ENCODE data around the gene SLC35F1.

Gene SLC35F1

DNA sequence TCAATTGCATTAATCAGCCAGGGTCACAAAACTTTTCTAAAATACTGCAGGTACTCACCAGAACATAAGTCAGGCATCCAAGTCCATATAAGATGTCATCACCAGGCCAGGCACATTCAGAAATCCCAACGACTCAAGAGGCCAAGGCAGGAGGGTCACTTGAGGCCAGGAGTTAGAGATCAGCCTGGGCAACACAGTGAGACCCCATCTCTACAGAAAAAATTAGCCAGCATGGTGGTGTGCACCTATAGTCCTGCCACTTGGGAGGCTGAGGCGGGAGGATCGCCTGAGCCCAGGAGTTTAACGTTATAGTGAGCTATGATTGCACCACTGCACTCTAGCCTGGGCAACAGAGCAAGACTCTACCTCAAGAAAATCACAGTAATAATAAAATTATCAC lies 362.6 kb downstream of the SLC35F1 start:
- Histone ChIP-seq H2AFZ (ENCODE audit: low read length) (no peak overlapping the region), H3K9ac (ENCODE audit: low read depth, low read length, poor library complexity) (no peak overlapping the region), H2BK5ac (ENCODE audit: low read length) (no peak overlapping the region), H3K36me3 (replicated peaks in 1 of 2; ENCODE audit: control insufficient read depth in 2 of 2, insufficient read depth in 2 of 2, low read length in 2 of 2) (peaks cover 0 to 22% of the 10 kb centered on the region in 2 donors), H3K4ac (ENCODE audit: low read length) (no peak overlapping the region), H2AK5ac (ENCODE audit: low read depth, low read length) (no peak overlapping the region), H3K23ac (ENCODE audit: low read depth, low read length, poor library complexity) (no peak overlapping the region), H2BK15ac (ENCODE audit: low read length) (no peak overlapping the region), H3K4me2 (ENCODE audit: insufficient read depth, low read length, poor library complexity, severe bottlenecking) (no peak overlapping the region), H3K14ac (ENCODE audit: low read length) (no peak overlapping the region), H3K79me1 (ENCODE audit: low read depth, low read length) (no peaks in the 10 kb centered on the region), H3K4me3 (ENCODE audit: low read length in 2 of 2) (peak overlapping the region in 1 of 2 donors; percentile 28), H3K27ac (replicated peaks; ENCODE audit: low read length) (no peak overlapping the region), H3K27me3 (ENCODE audit: control insufficient read depth in 3 of 3, insufficient read depth in 3 of 3, low read depth in 1 of 3, low read length in 3 of 3) (no peaks in the 10 kb centered on the region), H3K9me3 (replicated peaks in 1 of 2; ENCODE audit: control insufficient read depth in 2 of 2, insufficient read depth in 1 of 2, low read depth in 1 of 2, low read length in 2 of 2) (peaks cover 5 to 13% of the 10 kb centered on the region in 2 donors), H3K18ac (ENCODE audit: low read length) (no peak overlapping the region), H4K91ac (ENCODE audit: low read depth, low read length, poor library complexity) (no peak overlapping the region), H2BK120ac (ENCODE audit: low read depth, low read length) (no peak overlapping the region), H2BK12ac (ENCODE audit: low read length) (no peak overlapping the region), H4K8ac (ENCODE audit: low read depth, low read length) (no peak overlapping the region), H3K4me1 (ENCODE audit: control insufficient read depth in 2 of 2, insufficient read depth in 1 of 2, low read depth in 1 of 2, low read length in 2 of 2) (no peaks in the 10 kb centered on the region)
- WGBS, 2 donors (ENCODE audit: extremely low coverage in 2 of 2, insufficient read length in 2 of 2, insufficient replicate concordance in 1 of 2): no CpG with 5 or more reads among the region's 4 CpGs
- no peak for DNase-seq (ENCODE audit: low spot score)

DNA sequence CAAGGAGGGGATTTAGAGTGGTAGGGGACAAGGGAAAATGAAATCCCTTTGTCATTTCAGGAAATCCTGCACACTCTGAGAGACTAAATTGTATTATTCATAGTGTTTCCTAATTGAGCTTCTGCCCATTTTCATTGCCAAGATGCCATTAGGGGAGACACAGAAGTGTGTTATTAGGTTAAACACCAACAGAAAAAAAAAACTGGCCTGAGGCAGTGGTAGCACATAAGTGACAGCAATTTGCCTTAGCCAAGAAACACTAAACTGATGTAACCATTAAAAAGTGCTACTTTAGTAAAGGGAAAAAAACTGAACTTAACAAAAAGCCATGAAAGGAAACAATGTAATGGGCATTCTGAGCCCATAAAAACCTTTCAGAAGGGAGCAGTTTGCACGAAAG lies 370.6 kb downstream of the SLC35F1 start:
- WGBS, 2 donors (ENCODE audit: extremely low coverage in 2 of 2, insufficient read length in 2 of 2, insufficient replicate concordance in 1 of 2): no CpG with 5 or more reads among the region's 1 CpG

GRCh38 chr6:118280210-118280609 lies 373.1 kb downstream of the SLC35F1 start:
- Histone ChIP-seq H3K18ac (ENCODE audit: low read length) (no peak overlapping the region), H3K9ac (ENCODE audit: low read depth, low read length, poor library complexity) (no peak overlapping the region), H3K23ac (ENCODE audit: low read depth, low read length, poor library complexity) (no peak overlapping the region), H2BK5ac (ENCODE audit: low read length) (no peak overlapping the region), H2BK120ac (ENCODE audit: low read depth, low read length) (no peak overlapping the region), H3K9me3 (replicated peaks in 1 of 2; ENCODE audit: control insufficient read depth in 2 of 2, insufficient read depth in 1 of 2, low read depth in 1 of 2, low read length in 2 of 2) (no peaks in the 10 kb centered on the region), H2BK15ac (ENCODE audit: low read length) (no peak overlapping the region), H3K4me1 (ENCODE audit: control insufficient read depth in 2 of 2, insufficient read depth in 1 of 2, low read depth in 1 of 2, low read length in 2 of 2) (peaks cover 4 to 5% of the 10 kb centered on the region in 2 donors), H3K4me2 (ENCODE audit: insufficient read depth, low read length, poor library complexity, severe bottlenecking) (no peak overlapping the region), H3K4ac (ENCODE audit: low read length) (no peak overlapping the region), H3K79me1 (ENCODE audit: low read depth, low read length) (no peaks in the 10 kb centered on the region), H3K36me3 (replicated peaks in 1 of 2; ENCODE audit: control insufficient read depth in 2 of 2, insufficient read depth in 2 of 2, low read length in 2 of 2) (peaks cover 0 to 34% of the 10 kb centered on the region in 2 donors), H3K14ac (ENCODE audit: low read length) (no peak overlapping the region), H3K4me3 (ENCODE audit: low read length in 2 of 2) (no peak overlapping the region), H2BK12ac (ENCODE audit: low read length) (no peak overlapping the region), H4K8ac (ENCODE audit: low read depth, low read length) (no peak overlapping the region), H2AFZ (ENCODE audit: low read length) (no peak overlapping the region), H3K27me3 (ENCODE audit: control insufficient read depth in 3 of 3, insufficient read depth in 3 of 3, low read depth in 1 of 3, low read length in 3 of 3) (no peaks in the 10 kb centered on the region), H4K91ac (ENCODE audit: low read depth, low read length, poor library complexity) (no peak overlapping the region), H3K27ac (replicated peaks; ENCODE audit: low read length) (no peak overlapping the region), H2AK5ac (ENCODE audit: low read depth, low read length) (no peak overlapping the region)
- no peak for DNase-seq (ENCODE audit: low spot score)
- no CpG with 5 or more reads among the region's 2 CpGs for WGBS, 2 donors (ENCODE audit: extremely low coverage in 2 of 2, insufficient read length in 2 of 2, insufficient replicate concordance in 1 of 2)

More for the DNA sequence above, 370.6 kb downstream of the SLC35F1 start:
- Histone ChIP-seq H3K27me3 (ENCODE audit: control insufficient read depth in 3 of 3, insufficient read depth in 3 of 3, low read depth in 1 of 3, low read length in 3 of 3) (no peaks in the 10 kb centered on the region), H3K23ac (ENCODE audit: low read depth, low read length, poor library complexity) (no peak overlapping the region), H3K4me3 (ENCODE audit: low read length in 2 of 2) (no peak overlapping the region), H3K4me1 (ENCODE audit: control insufficient read depth in 2 of 2, insufficient read depth in 1 of 2, low read depth in 1 of 2, low read length in 2 of 2) (peaks cover 4 to 5% of the 10 kb centered on the region in 2 donors), H3K18ac (ENCODE audit: low read length) (no peak overlapping the region), H4K91ac (ENCODE audit: low read depth, low read length, poor library complexity) (no peak overlapping the region), H4K8ac (ENCODE audit: low read depth, low read length) (no peak overlapping the region), H3K36me3 (replicated peaks in 1 of 2; ENCODE audit: control insufficient read depth in 2 of 2, insufficient read depth in 2 of 2, low read length in 2 of 2) (peaks cover 0 to 36% of the 10 kb centered on the region in 2 donors), H2BK5ac (ENCODE audit: low read length) (no peak overlapping the region), H2AK5ac (ENCODE audit: low read depth, low read length) (no peak overlapping the region), H2AFZ (ENCODE audit: low read length) (no peak overlapping the region), H3K9ac (ENCODE audit: low read depth, low read length, poor library complexity) (no peak overlapping the region), H3K79me1 (ENCODE audit: low read depth, low read length) (no peaks in the 10 kb centered on the region), H3K14ac (ENCODE audit: low read length) (no peak overlapping the region), H3K27ac (replicated peaks; ENCODE audit: low read length) (no peak overlapping the region), H2BK12ac (ENCODE audit: low read length) (no peak overlapping the region), H2BK120ac (ENCODE audit: low read depth, low read length) (no peak overlapping the region), H2BK15ac (ENCODE audit: low read length) (no peak overlapping the region), H3K9me3 (replicated peaks in 1 of 2; ENCODE audit: control insufficient read depth in 2 of 2, insufficient read depth in 1 of 2, low read depth in 1 of 2, low read length in 2 of 2) (peaks cover 0 to 2% of the 10 kb centered on the region in 2 donors), H3K4me2 (ENCODE audit: insufficient read depth, low read length, poor library complexity, severe bottlenecking) (no peak overlapping the region), H3K4ac (ENCODE audit: low read length) (no peak overlapping the region)
- no peak for DNase-seq (ENCODE audit: low spot score)

- H3K18ac ChIP-seq (ENCODE audit: low read length): no peak overlapping the region
- no peaks in the 10 kb centered on the region for H3K9me3 ChIP-seq (replicated peaks in 1 of 2; ENCODE audit: control insufficient read depth in 2 of 2, insufficient read depth in 1 of 2, low read depth in 1 of 2, low read length in 2 of 2)
- peaks cover 4 to 5% of the 10 kb centered on the region in 2 donors for H3K4me1 ChIP-seq (ENCODE audit: control insufficient read depth in 2 of 2, insufficient read depth in 1 of 2, low read depth in 1 of 2, low read length in 2 of 2)
- no peak overlapping the region for H2BK12ac ChIP-seq (ENCODE audit: low read length)
- H4K8ac ChIP-seq (ENCODE audit: low read depth, low read length): no peak overlapping the region
- H3K27ac ChIP-seq (replicated peaks; ENCODE audit: low read length): no peak overlapping the region
- H2AFZ ChIP-seq (ENCODE audit: low read length): no peak overlapping the region
- H4K91ac ChIP-seq (ENCODE audit: low read depth, low read length, poor library complexity): no peak overlapping the region
- H3K23ac ChIP-seq (ENCODE audit: low read depth, low read length, poor library complexity): no peak overlapping the region
- peaks cover 0 to 35% of the 10 kb centered on the region in 2 donors for H3K36me3 ChIP-seq (replicated peaks in 1 of 2; ENCODE audit: control insufficient read depth in 2 of 2, insufficient read depth in 2 of 2, low read length in 2 of 2)
- H3K27me3 ChIP-seq (ENCODE audit: control insufficient read depth in 3 of 3, insufficient read depth in 3 of 3, low read depth in 1 of 3, low read length in 3 of 3): no peaks in the 10 kb centered on the region
- no peak for DNase-seq (ENCODE audit: low spot score)
- no peak overlapping the region for H3K4me3 ChIP-seq (ENCODE audit: low read length in 2 of 2)
- no peak overlapping the region for H2AK5ac ChIP-seq (ENCODE audit: low read depth, low read length)
- no peak overlapping the region for H3K4me2 ChIP-seq (ENCODE audit: insufficient read depth, low read length, poor library complexity, severe bottlenecking)
- no peak overlapping the region for H2BK5ac ChIP-seq (ENCODE audit: low read length)
- H3K9ac ChIP-seq (ENCODE audit: low read depth, low read length, poor library complexity): no peak overlapping the region
- H2BK120ac ChIP-seq (ENCODE audit: low read depth, low read length): no peak overlapping the region
- H3K14ac ChIP-seq (ENCODE audit: low read length): no peak overlapping the region
- no peak overlapping the region for H2BK15ac ChIP-seq (ENCODE audit: low read length)
- H3K4ac ChIP-seq (ENCODE audit: low read length): no peak overlapping the region
- no peaks in the 10 kb centered on the region for H3K79me1 ChIP-seq (ENCODE audit: low read depth, low read length)
Measured at GRCh38 chr6:118281291-118281690, 374.2 kb downstream of the SLC35F1 start.

Data from neuronal stem cell (in vitro differentiated cells).